K562 (cell line): ENCODE results near the gene SRRT. TPM values are rescaled to one million over a fixed set of nuclear protein-coding genes. Genes with fewer than 3 reads are reported as not detected.
A peak's percentile ranks its signal among the peaks of the same experiment; 100 is the strongest.

ENCODE experiments used
- ATAC-seq: fragments of 200-7000 bp; cut with Tn5 transposase; 3 replicates; pipeline ENCODE4 v1.9.1; 2020; ENCODE audit warnings: moderate library complexity
- BruUV-seq: library from RNA; stranded (reverse); fragments of 400-500 nt; replicated peaks from 2 replicates; lab custom pipeline; 2021; lab: Mats Ljungman, UMichigan
- CTCF ChIA-PET: fragments of 300-600 bp; formaldehyde crosslinking; extraction: SDS; loops from one replicate; lab custom pipeline; 2021; ENCODE audit warnings: low intra/inter-chr PET ratio; lab: Yijun Ruan, JAX
- POLR2A ChIA-PET: fragments of 300-600, 350-650 bp; sonication (Branson Sonifier 250); formaldehyde crosslinking; extraction: SDS; loops from one replicate; lab custom pipeline; 2021; ENCODE audit warnings: antibody characterized with exemption, inconsistent platforms; lab: Yijun Ruan, JAX
- DNase-seq, 4 experiments: peaks; one replicate each; pipeline versions ENCODE4 v3.0.0 to v3.0.0-alpha.2; 2011 to 2018; ENCODE audit warnings: low spot score in 3 of 4, mixed read lengths in 3 of 4; ENCODE audit errors: extremely low read depth in 1 of 4
- FAIRE-seq: peaks from 2 replicates; lab custom pipeline; 2011; peaks lifted over from hg19 to GRCh38; lab: Jason Lieb, UNC
- H2AFZ ChIP-seq: 2 replicates; pipeline ENCODE4 v1.6.0; 2011; ENCODE audit warnings: low read depth, low read length, control low read depth, inconsistent platforms
- H3K27ac ChIP-seq: fragments of 200-600 bp; 3 replicates; pipeline ENCODE4 v1.8.0; 2011; ENCODE audit warnings: low read depth, mild to moderate bottlenecking, control low read depth, inconsistent platforms, low read length, moderate library complexity, mixed read lengths; ENCODE audit errors: extremely low read depth
- H3K27me3 ChIP-seq, 2 experiments: fragments of 300-600 bp in 1 of 2; 2 replicates in 1 of 2; 3 replicates in 1 of 2; pipeline versions ENCODE4 v1.6.0 to v1.8.0; 2011; ENCODE audit warnings: inconsistent platforms in 2 of 2, low read length in 2 of 2, mild to moderate bottlenecking in 1 of 2, mixed read lengths in 1 of 2, moderate library complexity in 1 of 2; ENCODE audit not compliant: control insufficient read depth in 2 of 2, insufficient read depth in 2 of 2
- H3K36me3 ChIP-seq: fragments of 300-600 bp; 3 replicates; pipeline ENCODE4 v1.8.0; 2011; ENCODE audit warnings: mild to moderate bottlenecking, low read length, inconsistent platforms; ENCODE audit not compliant: control insufficient read depth, insufficient read depth
- H3K4me1 ChIP-seq, 2 experiments: fragments of 200-600 bp in 1 of 2; replicated peaks in 1 of 2; 2 replicates in 1 of 2; 3 replicates in 1 of 2; pipeline versions ENCODE4 v1.5.1 to v1.8.0; 2011; ENCODE audit warnings: inconsistent platforms in 2 of 2, low read length in 2 of 2, mild to moderate bottlenecking in 1 of 2, mixed read lengths in 1 of 2, moderate library complexity in 1 of 2; ENCODE audit not compliant: control insufficient read depth in 2 of 2, insufficient read depth in 2 of 2
- H3K4me2 ChIP-seq: 2 replicates; pipeline ENCODE4 v1.6.1; 2011; ENCODE audit warnings: low read length, control low read depth, inconsistent platforms, mixed read lengths; ENCODE audit not compliant: insufficient read depth
- H3K4me3 ChIP-seq: fragments of 200-600 bp; sonication (generic), shearing (Covaris generic); 2 replicates; pipeline ENCODE4 v1.5.1; 2016; ENCODE audit warnings: control low read depth, inconsistent platforms
- H3K79me2 ChIP-seq: fragments of 200-600 bp; 3 replicates; pipeline ENCODE4 v1.8.0; 2011; ENCODE audit warnings: low read length, inconsistent platforms; ENCODE audit not compliant: control insufficient read depth, insufficient read depth
- H3K9ac ChIP-seq, 2 experiments: 2 replicates each; pipeline versions ENCODE4 v1.6.0 to v1.6.1; 2011; ENCODE audit warnings: low read depth in 2 of 2, low read length in 2 of 2, control low read depth in 1 of 2, inconsistent platforms in 1 of 2, mild to moderate bottlenecking in 1 of 2, mixed read lengths in 1 of 2; ENCODE audit not compliant: insufficient read depth in 1 of 2
- H3K9me1 ChIP-seq: one replicate; pipeline ENCODE4 v1.6.0; 2011; ENCODE audit warnings: inconsistent platforms, mild to moderate bottlenecking, low read length, moderate library complexity; ENCODE audit not compliant: control insufficient read depth, insufficient read depth
- H3K9me3 ChIP-seq: replicated peaks from 2 replicates; pipeline ENCODE4 v1.5.1; 2011; ENCODE audit warnings: low read depth, low read length, inconsistent platforms; ENCODE audit not compliant: control insufficient read depth, insufficient read depth
- H4K20me1 ChIP-seq: replicated peaks from 2 replicates; pipeline ENCODE4 v1.6.1; 2011; ENCODE audit warnings: low read length, inconsistent platforms, mixed read lengths; ENCODE audit not compliant: control insufficient read depth, insufficient read depth
- BCL6 ChIP-seq: fragments of 250-450 bp; sonication (Bioruptor Pico); IDR thresholded peaks from 2 replicates; pipeline ENCODE4 v1.4.0; 2020
- CREB1 ChIP-seq, 2 experiments: sonication (generic) in 1 of 2; formaldehyde crosslinking in 1 of 2; IDR thresholded peaks; 2 replicates each; pipeline versions ENCODE4 v1.6.1 to v1.8.0; 2012 to 2022; ENCODE audit warnings: inconsistent platforms in 1 of 2, mild to moderate bottlenecking in 1 of 2, missing genetic modification reagents in 1 of 2, moderate library complexity in 1 of 2
- CTBP1 ChIP-seq: fragments of 450-650 bp; IDR thresholded peaks from 2 replicates; pipeline ENCODE4 v1.6.1; 2016; ENCODE audit warnings: borderline replicate concordance
- FOSL1 ChIP-seq: fragments of 200-800 bp; sonication (Bioruptor generic); conservative IDR thresholded peaks from 2 replicates; pipeline ENCODE4 v1.6.1; 2016; ENCODE audit warnings: missing genetic modification characterization, missing compliant biosample characterization
- NBN ChIP-seq: fragments of 450-650 bp; IDR thresholded peaks from 2 replicates; pipeline ENCODE4 v1.6.1; 2016; ENCODE audit warnings: low read depth, mild to moderate bottlenecking
- SETDB1 ChIP-seq: IDR thresholded peaks from one replicate; pipeline ENCODE4 v1.6.1; 2012; ENCODE audit warnings: low read length, control low read depth, inconsistent platforms
- ZBTB12 ChIP-seq: fragments of 250-450 bp; sonication (Bioruptor Pico); IDR thresholded peaks from 2 replicates; pipeline ENCODE4 v1.4.0; 2020
- ZNF384 ChIP-seq: IDR thresholded peaks from 2 replicates; pipeline ENCODE4 v1.6.1; 2012; ENCODE audit warnings: low read depth, low read length, improper control_type of control experiment
- ZNF41 ChIP-seq: fragments of 250-450 bp; sonication (Bioruptor Pico); conservative IDR thresholded peaks from 2 replicates; pipeline ENCODE4 v1.4.0; 2020; ENCODE audit warnings: mild to moderate bottlenecking
- ZNF778 ChIP-seq: fragments of 450-650 bp; formaldehyde crosslinking; IDR thresholded peaks from 2 replicates; pipeline ENCODE4 v1.4.0; 2020; ENCODE audit warnings: mild to moderate bottlenecking, moderate library complexity
- WGBS: fragments of 100-300 bp; shearing (Covaris generic); methylation state at CpG from one replicate; pipeline ENCODE4 v1.1.6; 2016; ENCODE audit warnings: low coverage, mixed read lengths; ENCODE audit not compliant: insufficient coverage; ENCODE audit errors: missing lambda C conversion rate; 5-methylcytosine and 5-hydroxymethylcytosine counted together
- in situ Hi-C: fragments of 300-500 bp; cut with MboI; formaldehyde crosslinking; loops from 4 replicates; pipeline ENCODE4 v1.15.0; 2018; ENCODE audit warnings: inconsistent platforms, mixed read lengths
- intact Hi-C: fragments of 100-400 bp; cut with micrococcal nuclease; formaldehyde crosslinking; loops from 2 replicates; pipeline ENCODE4 v1.14.2; 2022
- polyA plus RNA-seq, 8 experiments: library from polyadenylated mRNA; depleted of rRNA in 4 of 8; stranded (reverse) in 5 of 8; unstranded in 3 of 8; fragments of >200 nt; fragmentation: Nextera tagmentation in 2 of 8; fragmentation: Illumina TruSeq in 1 of 8; extraction: Ambion mirVana in 2 of 8; extraction: Trizol in 1 of 8; gene quantifications; 2 replicates each; pipeline versions ENCODE4 v1.2.1 to v1.2.3, GENCODE V29; 2011 to 2014; ENCODE audit warnings: inconsistent platforms in 1 of 8, missing spikeins in 1 of 8
- total RNA-seq, 7 experiments: library from RNA; depleted of rRNA in 6 of 7; stranded (reverse); fragments of >200 nt in 6 of 7; fragmentation: Illumina TruSeq in 2 of 7; extraction: Trizol in 2 of 7; gene quantifications; 2 replicates each; pipeline versions ENCODE4 v1.2.1 to v1.2.3, GENCODE V29; 2011 to 2021; ENCODE audit warnings: low replicate concordance in 1 of 7
- TF ChIP-seq, protein P1 (sequence below): fragments of 200-400 bp; formaldehyde crosslinking; IDR thresholded peaks from 2 replicates; pipeline ENCODE4 v1.6.1; 2017; ENCODE audit warnings: mild to moderate bottlenecking, low read depth, low read length, moderate library complexity
- TF ChIP-seq, protein P2 (sequence below): sonication (generic); formaldehyde crosslinking; IDR thresholded peaks from 2 replicates; pipeline ENCODE4 v1.8.0; 2023; ENCODE audit warnings: mild to moderate bottlenecking, missing genetic modification reagents
- TF ChIP-seq, protein P3 (sequence below), 2 experiments: IDR thresholded peaks; 2 replicates each; pipeline ENCODE4 v1.6.1; 2011; ENCODE audit warnings: borderline replicate concordance in 1 of 2, control low read depth in 1 of 2, low read depth in 1 of 2, low read length in 1 of 2, mild to moderate bottlenecking in 1 of 2, mixed read lengths in 1 of 2, moderate library complexity in 1 of 2; ENCODE audit not compliant: insufficient read depth in 1 of 2, insufficient read length in 1 of 2, poor library complexity in 1 of 2, severe bottlenecking in 1 of 2; ENCODE audit errors: extremely low read depth in 1 of 2

The SRRT gene
- total and polyA plus RNA-seq, 9 of the 15 experiments (the other 6 are each of a cell fraction or from before 2014, with no cell fraction given) = 10.3 to 263 (median 84.4) TPM

- H3K9ac ChIP-seq = no peak overlapping the region
- FAIRE-seq = no peak
- intact Hi-C loops (no loop called here), in situ Hi-C loops (loop anchor here (5.0 kb wide), 1 partner anchor 166 kb away; no protein-coding TSS in a partner anchor)
- peaks cover 5% of the 10 kb centered on the region for H3K9me1 ChIP-seq
- no peak overlapping the region for H3K4me3 ChIP-seq
- DNase-seq = no peak
- H3K4me2 ChIP-seq = no peak overlapping the region
- 68% methylated on average over 8 of the region's 8 CpGs for WGBS
- peaks cover 13% of the 10 kb centered on the region for H4K20me1 ChIP-seq
- no TSS peak for BruUV-seq
- POLR2A ChIA-PET = interaction anchor here (0.9 to 1.5 kb wide), 2 partner anchors 110 to 381 kb away, joined by 3 to 5 read pairs; no protein-coding TSS in a partner anchor
- no peak overlapping the region for H2AFZ ChIP-seq
- H3K79me2 ChIP-seq = peaks cover 34% of the 10 kb centered on the region
- peaks cover 40 to 97% of the 10 kb centered on the region in 2 experiments for H3K4me1 ChIP-seq
- no peaks in the 10 kb centered on the region for H3K9me3 ChIP-seq
- ATAC-seq = no peak
- H3K36me3 ChIP-seq = peaks cover 22% of the 10 kb centered on the region
- H3K27ac ChIP-seq = 0 out of 3 replicates have a peak overlapping the region, but pooled peaks have one; percentile 77
- no peaks in the 10 kb centered on the region for H3K27me3 ChIP-seq
- CTCF ChIA-PET = no interaction called here
- peak; percentile 70 for TF ChIP-seq ZNF384
- TF ChIP-seq ZNF41 (CRISPR knock-in tag) = no peak
- TF ChIP-seq SETDB1 = no peak
- TF ChIP-seq, protein P1, sequence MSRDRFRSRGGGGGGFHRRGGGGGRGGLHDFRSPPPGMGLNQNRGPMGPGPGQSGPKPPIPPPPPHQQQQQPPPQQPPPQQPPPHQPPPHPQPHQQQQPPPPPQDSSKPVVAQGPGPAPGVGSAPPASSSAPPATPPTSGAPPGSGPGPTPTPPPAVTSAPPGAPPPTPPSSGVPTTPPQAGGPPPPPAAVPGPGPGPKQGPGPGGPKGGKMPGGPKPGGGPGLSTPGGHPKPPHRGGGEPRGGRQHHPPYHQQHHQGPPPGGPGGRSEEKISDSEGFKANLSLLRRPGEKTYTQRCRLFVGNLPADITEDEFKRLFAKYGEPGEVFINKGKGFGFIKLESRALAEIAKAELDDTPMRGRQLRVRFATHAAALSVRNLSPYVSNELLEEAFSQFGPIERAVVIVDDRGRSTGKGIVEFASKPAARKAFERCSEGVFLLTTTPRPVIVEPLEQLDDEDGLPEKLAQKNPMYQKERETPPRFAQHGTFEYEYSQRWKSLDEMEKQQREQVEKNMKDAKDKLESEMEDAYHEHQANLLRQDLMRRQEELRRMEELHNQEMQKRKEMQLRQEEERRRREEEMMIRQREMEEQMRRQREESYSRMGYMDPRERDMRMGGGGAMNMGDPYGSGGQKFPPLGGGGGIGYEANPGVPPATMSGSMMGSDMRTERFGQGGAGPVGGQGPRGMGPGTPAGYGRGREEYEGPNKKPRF = no peak
- peak; percentile 27; the same call in 1 of the 2 replicates for TF ChIP-seq FOSL1 (tag)
- no peak for TF ChIP-seq CTBP1
- no peak for TF ChIP-seq CREB1 (IDR thresholded peaks at IDR 0.05)
- TF ChIP-seq CREB1 (CRISPR knock-in tag; IDR thresholded peaks at IDR 0.05) = no peak
- no peak for TF ChIP-seq ZBTB12 (CRISPR knock-in tag)
- TF ChIP-seq NBN = no peak
- TF ChIP-seq ZNF778 = no peak
- TF ChIP-seq, protein P2, sequence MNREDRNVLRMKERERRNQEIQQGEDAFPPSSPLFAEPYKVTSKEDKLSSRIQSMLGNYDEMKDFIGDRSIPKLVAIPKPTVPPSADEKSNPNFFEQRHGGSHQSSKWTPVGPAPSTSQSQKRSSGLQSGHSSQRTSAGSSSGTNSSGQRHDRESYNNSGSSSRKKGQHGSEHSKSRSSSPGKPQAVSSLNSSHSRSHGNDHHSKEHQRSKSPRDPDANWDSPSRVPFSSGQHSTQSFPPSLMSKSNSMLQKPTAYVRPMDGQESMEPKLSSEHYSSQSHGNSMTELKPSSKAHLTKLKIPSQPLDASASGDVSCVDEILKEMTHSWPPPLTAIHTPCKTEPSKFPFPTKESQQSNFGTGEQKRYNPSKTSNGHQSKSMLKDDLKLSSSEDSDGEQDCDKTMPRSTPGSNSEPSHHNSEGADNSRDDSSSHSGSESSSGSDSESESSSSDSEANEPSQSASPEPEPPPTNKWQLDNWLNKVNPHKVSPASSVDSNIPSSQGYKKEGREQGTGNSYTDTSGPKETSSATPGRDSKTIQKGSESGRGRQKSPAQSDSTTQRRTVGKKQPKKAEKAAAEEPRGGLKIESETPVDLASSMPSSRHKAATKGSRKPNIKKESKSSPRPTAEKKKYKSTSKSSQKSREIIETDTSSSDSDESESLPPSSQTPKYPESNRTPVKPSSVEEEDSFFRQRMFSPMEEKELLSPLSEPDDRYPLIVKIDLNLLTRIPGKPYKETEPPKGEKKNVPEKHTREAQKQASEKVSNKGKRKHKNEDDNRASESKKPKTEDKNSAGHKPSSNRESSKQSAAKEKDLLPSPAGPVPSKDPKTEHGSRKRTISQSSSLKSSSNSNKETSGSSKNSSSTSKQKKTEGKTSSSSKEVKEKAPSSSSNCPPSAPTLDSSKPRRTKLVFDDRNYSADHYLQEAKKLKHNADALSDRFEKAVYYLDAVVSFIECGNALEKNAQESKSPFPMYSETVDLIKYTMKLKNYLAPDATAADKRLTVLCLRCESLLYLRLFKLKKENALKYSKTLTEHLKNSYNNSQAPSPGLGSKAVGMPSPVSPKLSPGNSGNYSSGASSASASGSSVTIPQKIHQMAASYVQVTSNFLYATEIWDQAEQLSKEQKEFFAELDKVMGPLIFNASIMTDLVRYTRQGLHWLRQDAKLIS (CRISPR knock-in tag) = no peak
- no peak for TF ChIP-seq BCL6 (CRISPR knock-in tag)
- TF ChIP-seq, protein P3, sequence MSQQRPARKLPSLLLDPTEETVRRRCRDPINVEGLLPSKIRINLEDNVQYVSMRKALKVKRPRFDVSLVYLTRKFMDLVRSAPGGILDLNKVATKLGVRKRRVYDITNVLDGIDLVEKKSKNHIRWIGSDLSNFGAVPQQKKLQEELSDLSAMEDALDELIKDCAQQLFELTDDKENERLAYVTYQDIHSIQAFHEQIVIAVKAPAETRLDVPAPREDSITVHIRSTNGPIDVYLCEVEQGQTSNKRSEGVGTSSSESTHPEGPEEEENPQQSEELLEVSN (IDR thresholded peaks at IDR 0.05; ENCODE audit: borderline replicate concordance in 1 of 2, extremely low read depth in 1 of 2, insufficient read depth in 1 of 2, insufficient read length in 1 of 2, low read depth in 1 of 2, low read length in 1 of 2, poor library complexity in 1 of 2, severe bottlenecking in 1 of 2) = no peak
Observed at GRCh38 chr7:100891568-100892247, 16.8 kb downstream of the SRRT start.
